ENCODE data around the gene CD8B2.

CD8B2 gene

GRCh38 chr2:106536490-106536889, 49.3 kb downstream of the CD8B2 start:
- no peaks in the 10 kb centered on the region for H4K20me1 ChIP-seq (ENCODE audit: insufficient read depth, low read length, poor library complexity, severe bottlenecking)
- no peaks in the 10 kb centered on the region for H3K36me3 ChIP-seq (ENCODE audit: insufficient read depth, low read length)
- H3K27me3 ChIP-seq (ENCODE audit: insufficient read depth, low read length, poor library complexity, severe bottlenecking) = no peaks in the 10 kb centered on the region
- H3F3A ChIP-seq (ENCODE audit: low read depth) = no peaks in the 10 kb centered on the region
- no peaks in the 10 kb centered on the region for H3K9me3 ChIP-seq (ENCODE audit: insufficient read depth, low read depth, low read length)
- H3K4me1 ChIP-seq (ENCODE audit: insufficient read depth, low read length, poor library complexity, severe bottlenecking) = no peaks in the 10 kb centered on the region
- no peaks in the 10 kb centered on the region for H3K9me2 ChIP-seq (replicated peaks; ENCODE audit: low read depth, low read length)
- H3K79me2 ChIP-seq (ENCODE audit: insufficient read depth, low read length) = no peaks in the 10 kb centered on the region
- TF ChIP-seq CTCF (conservative IDR thresholded peaks at IDR 0.05; ENCODE audit: low read length) (no peak), EZH2phosphoT487 (IDR thresholded peaks at IDR 0.05; ENCODE audit: borderline replicate concordance) (no peak)
- H2AFZ ChIP-seq (ENCODE audit: low read length) = no peak overlapping the region
- no peak overlapping the region for H3K4me2 ChIP-seq (ENCODE audit: low read depth, low read length, poor library complexity, severe bottlenecking)
- no peak overlapping the region for H3K4me3 ChIP-seq (ENCODE audit: low read length, poor library complexity, severe bottlenecking)
- H3K9ac ChIP-seq (ENCODE audit: low read depth, low read length, poor library complexity, severe bottlenecking) = no peak overlapping the region

GRCh38 chr2:106537047-106537446, 49.9 kb downstream of the CD8B2 start:
- Histone ChIP-seq H2AFZ (ENCODE audit: low read length) (no peak overlapping the region), H3K4me3 (ENCODE audit: low read length, poor library complexity, severe bottlenecking) (no peak overlapping the region), H4K20me1 (ENCODE audit: insufficient read depth, low read length, poor library complexity, severe bottlenecking) (no peaks in the 10 kb centered on the region), H3K9me3 (ENCODE audit: insufficient read depth, low read depth, low read length) (no peaks in the 10 kb centered on the region), H3K9me2 (replicated peaks; ENCODE audit: low read depth, low read length) (no peaks in the 10 kb centered on the region), H3K36me3 (ENCODE audit: insufficient read depth, low read length) (no peaks in the 10 kb centered on the region), H3K27me3 (ENCODE audit: insufficient read depth, low read length, poor library complexity, severe bottlenecking) (no peaks in the 10 kb centered on the region), H3K4me2 (ENCODE audit: low read depth, low read length, poor library complexity, severe bottlenecking) (no peak overlapping the region), H3F3A (ENCODE audit: low read depth) (no peaks in the 10 kb centered on the region), H3K79me2 (ENCODE audit: insufficient read depth, low read length) (no peaks in the 10 kb centered on the region), H3K4me1 (ENCODE audit: insufficient read depth, low read length, poor library complexity, severe bottlenecking) (no peaks in the 10 kb centered on the region), H3K9ac (ENCODE audit: low read depth, low read length, poor library complexity, severe bottlenecking) (no peak overlapping the region)
- TF ChIP-seq CTCF (conservative IDR thresholded peaks at IDR 0.05; ENCODE audit: low read length) (no peak), EZH2phosphoT487 (IDR thresholded peaks at IDR 0.05; ENCODE audit: borderline replicate concordance) (no peak)

GRCh38 chr2:106537791-106538191, 50.6 kb downstream of the CD8B2 start:
- H4K20me1 ChIP-seq (ENCODE audit: insufficient read depth, low read length, poor library complexity, severe bottlenecking) = no peaks in the 10 kb centered on the region
- no peaks in the 10 kb centered on the region for H3K4me1 ChIP-seq (ENCODE audit: insufficient read depth, low read length, poor library complexity, severe bottlenecking)
- no peaks in the 10 kb centered on the region for H3F3A ChIP-seq (ENCODE audit: low read depth)
- TF ChIP-seq CTCF (conservative IDR thresholded peaks at IDR 0.05; ENCODE audit: low read length) (no peak), EZH2phosphoT487 (IDR thresholded peaks at IDR 0.05; ENCODE audit: borderline replicate concordance) (no peak)
- no peaks in the 10 kb centered on the region for H3K9me3 ChIP-seq (ENCODE audit: insufficient read depth, low read depth, low read length)
- no peaks in the 10 kb centered on the region for H3K9me2 ChIP-seq (replicated peaks; ENCODE audit: low read depth, low read length)
- H2AFZ ChIP-seq (ENCODE audit: low read length) = no peak overlapping the region
- H3K4me2 ChIP-seq (ENCODE audit: low read depth, low read length, poor library complexity, severe bottlenecking) = no peak overlapping the region
- no peaks in the 10 kb centered on the region for H3K79me2 ChIP-seq (ENCODE audit: insufficient read depth, low read length)
- no peaks in the 10 kb centered on the region for H3K36me3 ChIP-seq (ENCODE audit: insufficient read depth, low read length)
- H3K4me3 ChIP-seq (ENCODE audit: low read length, poor library complexity, severe bottlenecking) = no peak overlapping the region
- no peaks in the 10 kb centered on the region for H3K27me3 ChIP-seq (ENCODE audit: insufficient read depth, low read length, poor library complexity, severe bottlenecking)
- H3K9ac ChIP-seq (ENCODE audit: low read depth, low read length, poor library complexity, severe bottlenecking) = no peak overlapping the region

Measured in Loucy (cell line).